Esophagus (tissue), 2 donors: ENCODE data around the gene TNPO3. TPM values are rescaled to one million over a fixed set of nuclear protein-coding genes. Genes with fewer than 3 reads are reported as not detected.
"Not testable (repeated sequence)": the region's sequence is repeated elsewhere in the genome, so short reads cannot be mapped to it uniquely, and the experiment has no call there.

Experiments
- H3K27ac ChIP-seq, 2 donors: one replicate each; pipeline ENCODE4 v1.5.1; 2013; ENCODE audit warnings: low read depth in 2 of 2, mild to moderate bottlenecking in 2 of 2, inconsistent platforms in 1 of 2, low read length in 1 of 2, moderate library complexity in 1 of 2
- H3K27me3 ChIP-seq, 2 donors: one replicate each; pipeline ENCODE4 v1.6.1; 2013; ENCODE audit warnings: low read length in 2 of 2, control low read depth in 1 of 2, mild to moderate bottlenecking in 1 of 2; ENCODE audit not compliant: insufficient read depth in 2 of 2, control insufficient read depth in 1 of 2
- H3K36me3 ChIP-seq, 2 donors: one replicate each; pipeline ENCODE4 v1.6.1; 2013; ENCODE audit warnings: low read length in 1 of 2; ENCODE audit not compliant: control insufficient read depth in 2 of 2, insufficient read depth in 2 of 2
- H3K4me1 ChIP-seq, 2 donors: one replicate each; pipeline ENCODE4 v1.6.1; 2013; ENCODE audit warnings: low read length in 1 of 2; ENCODE audit not compliant: control insufficient read depth in 2 of 2, insufficient read depth in 2 of 2
- H3K4me3 ChIP-seq, 2 donors: one replicate each; pipeline ENCODE4 v1.5.1; 2013; ENCODE audit warnings: low read length in 2 of 2, mild to moderate bottlenecking in 2 of 2, low read depth in 1 of 2, moderate library complexity in 1 of 2
- H3K9me3 ChIP-seq, 2 donors: one replicate each; pipeline ENCODE4 v1.6.1; 2013; ENCODE audit warnings: mild to moderate bottlenecking in 2 of 2, low read depth in 1 of 2, low read length in 1 of 2, moderate library complexity in 1 of 2; ENCODE audit not compliant: control insufficient read depth in 2 of 2, insufficient read depth in 1 of 2
- WGBS, 2 donors: extraction: QIAGEN DNeasy Blood & Tissue Kit; methylation state at CpG; one replicate each; pipeline ENCODE4 v1.1.7; 2013; 5-methylcytosine and 5-hydroxymethylcytosine counted together
- polyA plus RNA-seq, 2 donors: library from polyadenylated mRNA; stranded (reverse); fragments of 200-250 nt; gene quantifications; one replicate each; pipeline ENCODE4 v1.2.3, GENCODE V29; 2013
- donor health status: healthy with polysubstance abuse.
- donor health status: Bipolar disorder and iron deficiency.

Gene TNPO3
- polyA plus RNA-seq, 2 donors, result 11.6 to 19.9 TPM

DNA sequence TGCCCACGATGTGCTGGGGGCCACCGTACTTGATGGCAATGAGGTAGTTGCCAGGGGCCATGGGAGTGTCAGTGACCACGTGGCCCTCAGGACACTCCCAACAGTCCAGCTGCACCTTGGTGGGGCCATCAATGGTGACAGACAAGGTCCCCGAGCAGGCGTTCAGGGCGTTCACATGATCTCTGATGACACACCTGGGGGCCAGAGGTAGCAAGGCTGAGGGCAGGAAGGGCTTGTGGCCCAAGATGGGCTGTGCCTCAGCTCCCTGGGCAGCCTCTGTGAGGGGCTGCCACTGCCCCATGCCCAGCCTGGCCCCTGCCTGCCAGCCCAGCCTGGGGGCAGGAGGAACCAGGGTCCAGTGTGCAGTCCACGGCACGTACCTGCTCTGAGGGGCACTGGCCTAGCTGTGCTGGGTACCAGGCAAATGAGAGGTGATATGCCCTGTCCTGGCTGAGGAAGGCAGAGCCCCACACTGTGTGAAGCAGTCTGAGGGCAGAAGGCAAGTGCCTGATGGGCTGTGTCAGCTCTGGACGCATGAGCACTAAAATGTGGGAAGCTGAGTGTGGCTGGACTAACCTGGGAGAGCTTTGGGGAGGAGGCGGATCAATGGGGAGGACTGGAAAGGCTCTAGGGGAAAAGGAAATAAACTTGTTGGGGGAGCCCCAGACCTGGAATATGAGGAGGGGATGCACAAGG, 140.9 kb downstream of the TNPO3 start:
- 73 to 80% methylated on average over 10 of the region's 10 CpGs for WGBS, 2 donors

DNA sequence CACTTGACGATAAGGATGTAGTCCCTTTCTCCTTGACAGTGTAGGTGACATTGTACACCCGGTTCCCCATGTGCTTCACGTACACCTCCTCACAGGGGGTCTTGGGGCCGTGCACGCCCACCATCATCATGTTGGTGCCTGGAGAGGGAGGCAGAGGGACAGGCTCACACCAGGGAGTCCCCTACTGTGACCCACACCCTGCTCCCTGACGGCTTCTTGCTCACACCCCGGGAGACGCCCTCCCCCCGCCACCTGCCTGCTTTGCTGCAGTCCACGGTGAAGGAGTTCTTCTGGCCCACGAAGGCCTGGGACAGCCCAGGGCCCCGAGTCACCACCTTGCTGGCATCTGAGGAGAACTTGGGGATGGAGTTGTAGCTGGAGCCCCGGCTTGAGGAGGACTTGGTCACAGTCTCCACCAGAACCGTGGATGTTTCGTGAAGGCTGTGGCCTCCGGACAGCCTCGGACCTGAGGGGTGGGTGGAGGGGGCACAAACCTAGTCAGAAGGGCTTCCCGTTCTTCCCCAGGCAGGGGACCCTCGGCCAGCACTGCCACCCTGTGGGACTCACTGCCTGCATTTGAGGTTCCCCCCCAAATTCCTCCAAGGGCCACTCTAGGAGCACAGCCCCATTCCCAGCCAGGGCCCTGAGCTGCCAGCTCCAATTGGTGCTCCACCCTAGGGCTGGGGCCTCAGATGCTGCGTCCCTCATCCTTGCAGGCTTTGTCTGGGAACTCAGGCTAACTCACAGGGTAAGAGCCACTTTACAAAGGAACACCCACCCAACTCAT, 142.0 kb downstream of the TNPO3 start:
- WGBS, 2 donors, result 81 to 86% methylated on average over 8 to 9 of the region's 20 CpGs
- not testable (repeated sequence) for H3K4me1 ChIP-seq, H3K4me3 ChIP-seq, H3K36me3 ChIP-seq, H3K9me3 ChIP-seq, H3K27ac ChIP-seq, H3K27me3 ChIP-seq

More for the DNA sequence above, 140.9 kb downstream of the TNPO3 start:
- Histone ChIP-seq H3K4me1 (peaks cover 7 to 9% of the 10 kb centered on the region in 2 donors), H3K27me3 (peaks cover 0 to 3% of the 10 kb centered on the region in 2 donors), H3K4me3 (no peak overlapping the region), H3K27ac (no peak overlapping the region), H3K9me3 (no peaks in the 10 kb centered on the region), H3K36me3 (no peaks in the 10 kb centered on the region)

DNA sequence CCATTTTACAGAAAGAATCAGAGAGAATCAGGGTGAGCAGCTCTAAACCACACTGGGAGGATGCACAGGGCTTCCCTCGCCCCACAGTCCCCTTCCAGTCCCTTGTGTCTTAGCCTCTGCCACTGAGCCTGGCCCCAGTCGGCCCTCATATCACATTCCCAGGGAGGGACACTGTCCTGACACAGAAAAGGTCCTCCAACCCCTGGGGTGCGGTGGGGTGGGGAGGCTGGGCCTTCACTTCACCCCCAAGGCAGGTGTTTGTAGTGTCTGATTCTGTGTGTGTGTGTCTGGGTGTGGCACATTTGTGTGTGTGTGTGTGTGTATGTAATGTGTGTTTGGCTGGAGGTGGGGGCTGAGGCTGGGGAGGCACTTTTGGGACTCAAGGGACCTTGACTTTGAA, 142.6 kb downstream of the TNPO3 start:
- WGBS, 2 donors, result 81 to 87% methylated on average over 3 of the region's 3 CpGs
- Histone ChIP-seq H3K4me3 (no peak overlapping the region), H3K4me1 (peaks cover 7 to 9% of the 10 kb centered on the region in 2 donors), H3K36me3 (no peaks in the 10 kb centered on the region), H3K27ac (no peak overlapping the region), H3K9me3 (no peaks in the 10 kb centered on the region), H3K27me3 (peaks cover 0 to 7% of the 10 kb centered on the region in 2 donors)

DNA sequence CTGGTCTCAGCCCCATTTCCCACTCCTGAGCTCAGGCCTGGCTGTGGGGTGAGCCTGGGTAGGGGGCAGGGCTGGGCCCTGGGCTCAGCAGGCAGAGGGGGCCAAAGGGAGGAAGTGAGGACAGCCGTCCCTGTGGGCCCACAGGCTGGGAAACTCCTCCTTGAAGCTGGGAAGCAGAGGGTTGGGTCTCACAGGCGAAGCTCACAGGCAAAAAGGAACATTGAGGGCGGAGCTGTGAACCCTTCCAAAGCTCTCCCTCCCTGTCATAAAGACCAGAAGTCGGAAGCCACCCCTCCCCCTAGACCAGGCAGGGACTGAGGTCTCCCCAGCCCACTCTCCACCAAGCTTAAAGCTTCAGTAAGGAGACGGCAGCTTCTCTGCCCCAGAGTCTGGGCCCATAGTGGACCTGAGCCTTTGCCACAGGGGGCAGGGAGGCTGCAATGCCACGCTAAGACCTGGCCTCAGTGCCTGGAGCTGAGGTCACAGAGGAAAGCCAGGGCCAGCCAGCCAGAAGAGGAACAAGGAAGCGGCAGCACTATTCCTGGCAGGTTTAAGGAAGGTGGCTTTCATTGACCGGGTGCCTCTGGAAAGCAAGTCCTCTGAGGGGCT, 143.4 kb downstream of the TNPO3 start:
- Histone ChIP-seq H3K27me3 (peaks cover 0 to 7% of the 10 kb centered on the region in 2 donors), H3K4me1 (peaks cover 7 to 9% of the 10 kb centered on the region in 2 donors), H3K36me3 (no peaks in the 10 kb centered on the region), H3K27ac (no peak overlapping the region), H3K9me3 (no peaks in the 10 kb centered on the region), H3K4me3 (no peak overlapping the region)
- 74 to 75% methylated on average over 8 of the region's 8 CpGs for WGBS, 2 donors

DNA sequence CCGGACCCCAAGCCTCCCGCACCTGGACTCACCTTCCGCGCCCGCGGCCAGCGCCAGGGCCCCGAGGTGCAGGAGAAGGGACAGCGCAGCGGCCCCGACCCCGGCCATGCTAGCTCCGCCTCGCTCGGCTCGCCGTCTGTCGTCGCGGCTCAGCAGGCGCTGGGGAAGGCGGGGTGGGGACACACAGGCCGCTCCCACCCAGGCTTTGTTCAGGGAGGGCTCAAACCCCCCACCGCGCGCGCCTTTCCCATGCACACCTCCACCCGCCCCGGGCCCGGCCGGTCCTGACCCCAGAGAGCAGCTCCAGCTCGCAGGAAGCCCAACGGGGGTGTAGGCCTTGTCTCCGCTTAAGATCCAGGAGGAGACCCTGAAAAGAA, 144.4 kb downstream of the TNPO3 start, which contains the start of gene KCP:
Gene KCP (minus strand): TSS at position 141 of the 377 bp plus-strand sequence. CDS start 33 bp downstream, at position 108.
- Histone ChIP-seq H3K27me3 (peaks cover 0 to 7% of the 10 kb centered on the region in 2 donors), H3K36me3 (no peaks in the 10 kb centered on the region), H3K9me3 (no peaks in the 10 kb centered on the region), H3K27ac (no peak within 1 kb of the TSS), H3K4me1 (peaks cover 7 to 9% of the 10 kb centered on the region in 2 donors), H3K4me3 (peak within 1 kb of the TSS; percentile 30 to 44)
- WGBS, 2 donors, result 23 to 25% methylated on average over 34 of the region's 34 CpGs

DNA sequence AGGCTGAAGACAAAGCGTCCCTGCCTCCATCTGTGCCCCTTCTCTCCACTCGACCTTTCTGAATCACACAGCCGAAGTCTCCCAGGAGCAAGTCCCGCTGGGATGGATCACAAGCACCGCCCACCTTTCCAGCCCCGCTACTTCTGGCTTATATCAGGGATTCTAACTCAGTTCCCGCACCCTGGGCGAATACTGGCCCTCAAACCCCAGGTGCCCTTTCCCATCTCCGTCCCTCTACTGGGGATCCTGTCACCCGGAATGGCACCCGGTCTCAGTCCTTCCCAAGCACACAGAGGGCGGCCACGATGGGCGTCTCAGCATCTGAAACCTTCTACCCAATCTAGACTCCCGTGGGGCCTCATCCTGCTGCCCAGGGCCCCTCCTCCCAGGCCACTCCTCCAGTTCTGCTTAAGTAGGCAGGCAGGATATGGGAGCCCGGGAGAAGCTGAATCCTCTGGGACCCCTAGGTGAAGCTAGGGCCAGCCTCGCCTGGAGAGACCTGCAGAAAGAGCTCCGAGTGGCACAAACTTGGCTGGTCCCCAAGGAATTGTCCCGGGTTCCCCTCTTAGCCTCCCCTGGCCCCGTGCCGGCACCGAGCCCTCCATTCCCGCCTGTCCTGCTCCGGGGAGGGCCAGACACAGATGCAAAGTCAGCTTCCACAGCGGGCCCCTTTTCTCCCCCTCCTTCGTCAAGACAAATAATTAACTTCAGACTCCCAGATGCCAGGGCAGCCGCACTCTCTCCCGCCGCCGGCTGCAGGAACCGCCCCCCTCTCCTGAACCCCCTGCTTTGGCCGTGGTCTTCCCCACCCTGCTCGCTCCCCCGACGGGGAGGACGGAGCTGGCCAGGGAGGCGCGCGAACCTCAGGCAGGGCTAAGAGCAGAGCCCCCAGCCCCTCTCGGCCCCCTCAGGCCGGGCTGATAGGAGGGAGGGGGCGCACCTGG, 145.0 kb downstream of the TNPO3 start:
- H3K27ac ChIP-seq, result no peak overlapping the region
- peaks cover 0 to 7% of the 10 kb centered on the region in 2 donors for H3K27me3 ChIP-seq
- peak overlapping the region; percentile 30 to 44 for H3K4me3 ChIP-seq
- no peaks in the 10 kb centered on the region for H3K9me3 ChIP-seq
- peaks cover 7 to 9% of the 10 kb centered on the region in 2 donors for H3K4me1 ChIP-seq
- 12 to 14% methylated on average over 42 of the region's 42 CpGs for WGBS, 2 donors
- no peaks in the 10 kb centered on the region for H3K36me3 ChIP-seq

DNA sequence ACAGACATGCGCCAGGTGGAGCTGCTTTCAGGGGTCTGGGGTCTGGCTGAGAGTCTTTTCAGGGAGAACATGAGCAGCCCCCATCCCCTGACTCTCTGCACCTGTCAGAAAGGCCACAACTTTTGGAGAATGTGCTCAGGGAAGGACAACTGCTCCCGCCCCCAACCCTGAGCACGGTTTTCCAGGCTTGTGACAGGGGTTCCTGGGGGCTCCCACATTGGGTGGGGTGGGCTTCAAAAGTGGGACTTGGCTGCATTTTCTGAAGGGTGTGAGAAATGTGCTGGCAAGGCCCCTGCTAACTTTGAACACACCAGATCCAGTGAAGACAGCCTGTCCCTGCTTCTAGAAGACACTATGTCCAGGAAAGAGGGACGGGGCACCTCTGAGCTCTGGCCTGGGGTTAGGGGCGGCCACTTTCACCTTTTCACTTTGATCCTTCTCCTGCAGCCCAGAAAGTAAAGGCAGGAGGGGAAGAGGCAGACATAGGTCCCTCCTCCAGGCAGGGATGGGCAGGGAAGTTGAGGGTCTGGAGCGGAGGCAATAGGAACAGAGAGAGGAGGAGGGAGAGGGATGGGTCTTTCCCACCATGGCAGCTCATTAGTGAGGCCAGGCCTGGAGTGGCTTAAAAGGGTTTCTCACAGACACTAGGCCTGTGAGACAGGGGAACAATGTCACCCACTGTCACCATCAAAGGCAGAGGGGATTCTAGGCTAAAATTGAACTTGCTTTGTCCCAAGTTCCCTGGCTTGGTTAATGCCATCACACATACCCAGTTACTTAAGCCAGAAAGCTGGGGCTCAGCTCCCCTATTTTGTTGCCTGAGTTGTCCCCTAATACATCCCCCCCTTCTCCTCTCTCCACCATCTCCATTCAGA, 145.9 kb downstream of the TNPO3 start:
- Histone ChIP-seq H3K27ac (no peak overlapping the region), H3K27me3 (peaks cover 0 to 4% of the 10 kb centered on the region in 2 donors), H3K4me3 (no peak overlapping the region), H3K36me3 (no peaks in the 10 kb centered on the region), H3K4me1 (peaks cover 9 to 12% of the 10 kb centered on the region in 2 donors), H3K9me3 (no peaks in the 10 kb centered on the region)
- WGBS, 2 donors, result 85 to 89% methylated on average over 6 of the region's 6 CpGs

DNA sequence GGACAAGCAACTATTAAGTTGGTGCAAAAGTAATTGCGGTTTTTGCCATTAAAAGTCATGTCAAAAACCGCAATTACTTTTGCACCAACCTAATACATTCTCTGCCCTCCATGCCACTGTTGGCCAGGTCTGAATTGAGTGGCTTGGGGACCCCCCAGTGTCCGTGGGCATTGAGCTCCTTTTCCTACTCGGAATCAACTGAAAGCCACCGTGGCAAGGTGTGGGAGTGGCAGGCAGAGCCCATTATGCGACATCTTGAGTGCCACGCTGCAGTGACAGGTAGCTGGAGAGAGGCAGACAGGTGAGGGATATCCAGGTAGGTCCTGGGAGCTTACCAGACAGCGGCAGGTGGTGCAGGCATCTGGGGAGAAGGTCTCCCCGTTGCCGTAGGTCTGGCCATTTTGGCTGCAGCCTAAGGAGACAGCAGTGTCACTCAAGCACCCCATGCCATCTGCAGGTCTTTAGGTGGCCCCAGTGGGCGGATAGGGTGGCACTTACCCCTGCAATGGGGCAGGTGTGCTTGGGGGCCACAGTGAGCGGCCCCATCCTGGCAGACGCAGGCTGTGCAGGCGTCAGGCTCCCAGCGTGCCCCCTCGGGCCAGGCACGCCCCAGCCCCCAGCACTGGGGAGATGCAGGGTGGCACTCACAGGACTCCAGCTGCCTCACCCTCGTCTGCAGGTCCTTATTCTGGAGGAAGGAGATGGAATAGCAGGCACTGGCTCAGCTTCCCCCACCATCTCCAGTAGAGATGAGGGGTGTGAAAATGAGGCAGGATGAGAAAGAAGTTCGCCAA, 147.9 kb downstream of the TNPO3 start:
- WGBS, 2 donors, result 83 to 85% methylated on average over 19 of the region's 19 CpGs
- peaks cover 0 to 4% of the 10 kb centered on the region in 2 donors for H3K27me3 ChIP-seq

More for the DNA sequence above, 147.9 kb downstream of the TNPO3 start:
- Histone ChIP-seq H3K9me3 (no peaks in the 10 kb centered on the region), H3K4me1 (peaks cover 12 to 14% of the 10 kb centered on the region in 2 donors), H3K4me3 (no peak overlapping the region), H3K27ac (no peak overlapping the region), H3K36me3 (no peaks in the 10 kb centered on the region)
